GM04504 (cell line): ENCODE results near the gene COBL.

Experiments used
- DNase-seq: peaks from one replicate; pipeline ENCODE4 v3.0.0-alpha.2; 2012; ENCODE audit warnings: low read depth

COBL gene

DNA sequence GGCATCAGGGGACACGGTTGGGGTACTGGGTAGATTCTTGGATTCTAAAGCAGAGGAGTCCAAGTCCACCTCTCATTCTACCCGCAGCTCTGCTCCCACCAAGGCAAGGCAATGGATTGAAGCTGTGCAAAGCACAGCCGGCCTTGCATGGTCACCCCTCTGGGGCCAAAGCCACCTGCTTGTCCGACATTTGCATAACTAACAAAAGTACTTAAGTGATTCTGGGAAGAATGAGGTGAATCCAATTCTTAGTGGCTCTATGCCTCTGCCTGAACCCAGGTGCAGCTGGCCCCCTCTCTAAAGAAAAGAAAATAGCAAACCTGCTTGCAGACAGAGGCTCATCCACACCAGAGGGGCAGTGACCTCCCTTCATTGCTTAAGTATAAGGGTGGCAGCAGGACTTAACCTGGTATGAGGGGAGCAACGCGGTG is 10.7 kb upstream of the COBL start:
- DNase-seq: no peak

DNA sequence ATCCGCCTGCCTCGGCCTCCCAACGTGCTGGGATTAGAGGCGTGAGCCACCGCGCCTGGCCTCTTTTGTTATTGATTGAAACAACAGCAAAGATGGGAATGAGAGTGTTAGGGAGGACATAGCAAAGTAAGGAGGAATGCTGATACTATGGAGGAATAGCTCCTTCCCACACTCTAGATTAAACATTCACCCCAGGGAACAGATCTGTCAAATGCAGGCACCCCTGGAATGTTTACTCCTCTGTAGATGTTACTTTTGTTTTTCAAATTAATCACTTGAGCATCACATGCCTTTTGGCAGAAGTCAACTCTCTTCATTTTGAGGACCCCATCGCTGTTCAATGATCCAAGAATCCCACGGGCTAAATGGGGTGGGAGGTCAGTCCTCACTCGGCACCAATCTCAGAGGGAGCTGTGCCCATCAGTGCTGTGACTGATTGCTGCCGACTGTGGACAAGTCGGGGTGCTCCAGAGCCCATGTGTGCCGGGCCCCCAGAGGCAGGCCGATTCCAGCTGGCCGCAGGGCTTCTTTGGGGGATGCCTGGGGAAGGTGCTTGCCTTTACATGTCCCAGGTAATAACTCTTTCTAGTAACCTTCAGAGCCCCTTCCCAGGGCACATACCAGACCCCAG is 10.2 kb upstream of the COBL start:
- no peak for DNase-seq

DNA sequence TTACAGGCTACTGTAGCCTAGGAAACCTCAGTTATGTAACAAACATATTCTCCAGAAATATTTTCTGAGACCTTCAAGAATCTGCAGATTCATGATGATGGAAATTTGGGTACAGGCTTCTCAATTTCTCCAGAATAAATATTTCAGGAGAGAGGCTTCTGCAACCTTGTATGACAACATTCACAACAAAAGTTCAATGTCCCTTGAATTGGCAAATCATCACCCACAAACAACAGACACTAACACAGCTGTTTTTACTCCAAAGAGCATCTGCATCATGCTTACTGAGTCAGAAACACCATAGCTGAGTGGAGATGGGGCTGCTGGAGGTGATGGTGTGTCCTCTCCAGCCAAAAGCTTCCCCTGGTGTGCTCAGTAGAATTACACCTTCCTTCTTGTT is 9.3 kb upstream of the COBL start:
- no peak for DNase-seq

DNA sequence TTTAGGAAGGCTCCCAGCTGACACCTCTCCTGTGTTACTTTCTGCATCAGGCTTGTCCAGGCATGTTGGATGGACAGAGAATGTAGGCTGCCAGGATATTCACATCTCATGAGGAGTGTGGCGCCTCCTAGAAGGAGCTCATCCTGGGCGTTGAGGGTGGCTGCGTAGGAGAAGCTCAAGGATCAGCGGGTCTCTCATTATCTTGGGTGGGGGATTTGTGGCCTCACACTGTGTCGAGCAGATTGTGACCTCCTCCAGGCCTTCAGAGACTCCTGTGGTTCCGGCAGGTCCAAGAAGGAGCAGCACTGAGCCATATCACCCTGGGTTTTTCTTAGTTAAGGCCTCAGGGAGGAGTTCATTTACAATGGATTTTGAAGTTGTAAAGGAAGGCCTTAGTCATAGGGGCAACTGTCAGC is 8.7 kb upstream of the COBL start:
- DNase-seq: no peak

- no peak for DNase-seq
These were observed 7.7 kb upstream of the COBL start for GRCh38 chr7:51324206-51324898.

- DNase-seq: no peak
These were observed 5.4 kb upstream of the COBL start for GRCh38 chr7:51321961-51322515.

- DNase-seq: no peak
These were observed 2.4 kb upstream of the COBL start for GRCh38 chr7:51318886-51319579.

DNA sequence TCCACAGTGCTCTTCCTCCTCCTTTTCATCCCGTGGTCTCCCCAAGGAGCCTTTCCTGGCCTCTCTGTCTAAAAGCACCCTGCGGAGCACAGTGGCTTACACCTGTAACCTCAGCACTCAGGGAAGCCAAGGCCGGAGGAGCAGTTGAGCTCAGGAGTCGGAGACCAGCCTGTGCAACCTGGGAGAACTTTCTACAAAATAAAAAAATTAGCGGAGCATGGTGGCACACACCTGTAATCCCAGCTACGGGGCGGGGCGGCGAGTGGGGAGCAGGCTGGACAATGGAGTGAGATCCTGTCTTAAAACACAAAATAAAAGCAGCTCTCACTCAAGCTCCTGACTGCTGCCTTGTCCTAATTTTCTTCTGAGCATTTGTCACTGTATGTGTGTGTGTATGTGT is 1.4 kb upstream of the COBL start:
- DNase-seq: no peak

DNA sequence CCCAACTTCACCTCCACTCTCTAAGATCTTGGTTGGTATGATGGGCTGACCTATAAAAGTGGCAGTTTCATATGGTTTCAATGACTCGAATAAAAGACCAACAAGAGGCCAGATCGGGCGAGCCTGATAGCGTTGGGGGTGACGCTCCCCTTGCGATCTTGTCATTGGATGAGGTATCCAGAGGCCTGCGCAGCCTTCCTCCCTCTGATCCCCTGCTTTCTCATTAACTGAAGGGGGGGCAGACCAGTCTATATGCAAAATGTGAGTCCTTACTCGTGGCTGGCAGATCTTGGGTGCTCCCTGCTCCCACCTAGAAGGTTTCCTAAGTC is 937 bp upstream of the COBL start:
- no peak for DNase-seq

DNA sequence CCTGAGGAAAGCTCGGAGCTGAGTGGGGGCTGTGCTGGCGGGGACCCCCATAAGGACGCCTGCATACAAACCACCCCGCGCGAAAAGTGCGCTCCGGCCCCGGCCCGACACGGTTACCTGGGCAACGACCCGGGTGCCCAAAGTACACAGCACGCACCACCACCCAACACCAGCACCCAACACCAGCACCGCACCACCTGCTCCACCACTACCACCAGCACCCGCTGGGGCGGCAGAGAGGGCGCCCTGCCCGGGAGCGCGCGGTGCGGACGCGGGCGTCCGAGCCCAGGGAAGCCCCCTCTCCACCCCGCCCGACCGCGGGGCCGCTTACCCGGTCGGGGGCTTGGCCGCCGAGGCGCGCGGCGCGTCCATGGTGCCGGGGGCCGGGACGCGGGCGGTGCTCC is 345 bp downstream of the COBL start:
- DNase-seq: no peak

DNA sequence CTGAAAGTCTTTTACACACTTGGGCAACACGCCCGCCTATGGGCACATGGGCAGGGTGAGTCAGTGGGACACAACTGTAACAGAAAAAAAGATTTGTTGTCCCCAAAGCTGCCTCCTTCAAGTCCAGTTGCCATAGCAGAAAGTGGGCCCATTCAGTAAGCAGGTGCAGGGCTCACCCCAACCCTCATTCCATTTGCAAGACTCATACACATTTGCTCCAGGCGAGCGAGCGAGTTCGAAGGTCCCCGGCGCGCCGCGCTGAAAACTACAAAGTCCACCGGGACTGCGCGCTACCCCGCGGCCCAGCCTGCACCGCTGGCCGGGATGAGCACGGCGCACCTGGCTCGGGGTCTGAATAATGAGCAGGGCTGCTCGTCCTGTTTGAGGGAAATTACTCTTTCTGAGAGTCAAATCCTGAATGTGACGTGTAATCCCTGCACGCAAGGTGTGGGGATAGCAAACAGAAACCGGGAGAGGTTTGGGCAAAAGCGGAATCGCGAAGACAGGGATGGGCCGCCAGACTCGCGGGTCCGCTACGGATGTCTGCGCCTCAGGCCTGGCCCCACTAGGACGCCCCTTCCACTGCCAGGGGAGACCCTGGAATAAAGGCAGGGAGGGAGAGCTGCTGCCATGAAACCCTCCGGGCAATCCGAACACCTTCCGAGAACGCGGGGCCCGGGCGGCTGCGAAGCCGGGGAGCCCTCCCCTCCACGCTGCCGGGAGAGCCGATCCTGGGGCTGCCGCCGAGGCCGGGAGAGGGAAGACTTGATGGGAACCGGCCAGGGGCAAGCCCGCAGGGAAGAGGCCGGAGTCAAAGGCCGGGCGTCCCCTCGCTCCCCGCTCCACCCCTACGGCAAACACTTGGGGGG is 982 bp downstream of the COBL start:
- no peak for DNase-seq

- no peak for DNase-seq
These were observed 1.9 kb downstream of the COBL start for GRCh38 chr7:51314726-51315125.

DNA sequence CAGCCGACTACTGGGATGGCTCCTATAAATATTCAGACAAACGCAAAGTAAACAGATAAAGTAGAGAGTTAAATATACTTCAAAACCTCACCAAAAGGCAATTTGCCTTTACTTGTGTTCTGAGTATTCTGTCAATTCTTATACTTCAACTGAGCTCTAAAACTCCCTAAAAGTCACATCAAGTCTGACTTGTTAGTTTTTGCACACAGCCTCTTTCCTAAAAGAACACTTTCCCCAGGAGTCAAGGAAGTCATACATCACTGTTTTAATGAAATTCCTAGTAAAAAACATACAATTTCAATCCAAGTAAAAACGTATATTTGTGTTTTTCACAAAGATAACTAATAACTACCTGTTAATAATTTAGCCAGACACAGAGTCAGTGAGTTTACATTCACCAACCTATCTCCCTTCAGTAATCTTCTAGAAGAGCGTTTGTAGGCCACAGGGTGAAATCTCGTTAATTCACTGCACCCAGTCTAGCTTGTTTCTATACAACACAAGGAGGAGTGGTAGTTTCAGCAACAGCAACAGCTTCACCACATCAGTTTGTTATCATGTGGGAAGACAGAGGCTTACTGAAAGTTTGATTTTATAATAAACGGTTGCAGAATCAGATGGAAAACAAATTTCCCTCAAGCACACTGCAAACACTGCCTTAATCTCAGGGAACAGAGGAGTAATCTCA is 2.7 kb downstream of the COBL start:
- no peak for DNase-seq

DNA sequence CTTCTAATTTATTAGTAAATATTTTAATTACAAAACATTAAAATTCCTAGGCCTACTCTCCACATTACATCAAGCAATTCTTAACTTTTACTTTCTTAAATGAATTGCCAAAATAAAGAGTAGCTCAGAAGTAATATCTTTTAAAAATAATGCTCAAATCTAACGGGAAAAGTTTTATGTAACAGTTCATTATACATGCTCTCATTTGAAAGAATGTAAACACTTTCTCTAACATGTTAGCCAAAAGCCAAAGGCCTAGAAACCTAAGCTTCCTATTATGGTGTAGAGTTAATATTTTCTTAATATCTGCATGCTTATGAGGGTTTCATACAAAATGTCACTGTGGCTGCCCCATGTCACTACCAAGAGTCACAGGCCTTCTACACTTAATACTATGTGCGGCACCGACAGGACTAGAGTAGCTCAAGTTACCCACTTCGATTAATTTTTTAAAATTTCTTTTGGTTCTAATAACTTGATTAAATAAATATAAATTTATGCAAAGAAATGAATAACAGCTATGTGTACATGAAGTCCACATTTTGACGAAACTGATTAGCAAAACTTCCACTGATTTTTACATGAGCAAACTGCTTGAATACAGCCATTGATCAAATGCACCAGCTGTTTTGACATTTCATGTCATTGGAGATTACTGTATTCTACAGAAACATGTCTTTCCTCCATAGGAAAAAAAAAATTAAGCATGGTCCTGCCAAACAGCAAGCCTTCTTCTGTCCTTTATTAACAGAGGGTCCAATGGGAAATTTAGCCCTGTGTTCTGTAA is 3.5 kb downstream of the COBL start:
- DNase-seq: no peak

GRCh38 chr7:51311166-51311565 is 5.4 kb downstream of the COBL start:
- no peak for DNase-seq

- DNase-seq: no peak
These were observed 6.5 kb downstream of the COBL start for GRCh38 chr7:51310131-51310583.

DNA sequence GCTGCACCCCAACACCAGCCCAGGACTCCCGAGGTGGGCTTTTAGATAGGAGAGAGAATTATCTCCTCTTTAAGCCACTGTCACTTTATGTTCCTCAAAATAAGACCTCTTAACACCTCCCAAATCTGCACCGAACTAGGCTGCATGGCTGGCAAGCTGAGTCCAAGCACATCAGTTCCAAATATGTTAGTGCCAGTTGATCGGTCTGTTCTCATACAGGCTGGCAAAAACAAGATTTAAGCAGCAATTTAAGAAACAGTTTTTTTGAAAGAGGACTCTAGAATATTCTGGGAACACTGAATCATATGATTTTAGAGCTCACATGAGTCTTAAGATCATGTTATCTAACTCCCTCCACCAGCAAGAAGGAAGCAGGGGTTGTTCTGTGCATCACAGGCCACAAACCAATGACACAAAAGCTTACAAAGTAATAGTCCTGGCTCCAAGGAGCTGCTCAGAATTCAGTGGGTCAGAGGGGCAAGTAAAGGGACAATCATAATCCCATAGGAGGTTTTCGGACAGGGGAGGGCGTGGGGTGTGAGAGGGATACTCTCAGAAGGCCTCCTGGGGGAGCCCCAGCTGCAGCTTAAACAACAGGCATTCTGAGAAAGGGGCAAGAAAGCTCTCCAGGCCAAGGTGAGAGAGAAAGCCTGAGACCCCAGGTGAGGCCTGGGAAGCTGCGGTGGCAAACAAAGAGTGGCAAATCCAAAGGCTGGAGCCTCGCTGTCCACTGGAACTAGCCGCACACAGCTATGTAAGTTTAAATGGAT is 7.1 kb downstream of the COBL start:
- no peak for DNase-seq

DNA sequence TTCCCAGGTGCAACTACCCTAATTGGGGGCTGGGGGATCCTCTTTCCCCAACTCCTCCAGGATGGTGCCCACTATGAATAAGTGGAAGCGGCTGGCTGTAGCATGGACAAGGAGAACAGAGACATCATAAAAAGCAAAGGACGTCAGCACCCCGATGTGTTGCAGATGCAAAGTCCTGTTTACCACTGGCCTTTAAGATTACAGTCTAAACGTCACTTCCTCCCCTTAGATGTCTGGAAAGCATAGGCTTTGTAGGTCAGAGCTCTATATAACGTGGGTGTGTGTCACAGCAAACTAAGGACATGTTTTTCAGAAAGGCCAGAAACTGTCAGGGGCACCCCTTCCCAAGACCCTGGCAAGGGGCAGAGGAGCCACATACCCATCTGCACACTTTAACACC is 7.9 kb downstream of the COBL start:
- DNase-seq: no peak

- no peak for DNase-seq
These were observed 8.3 kb downstream of the COBL start for GRCh38 chr7:51308265-51308664.

DNA sequence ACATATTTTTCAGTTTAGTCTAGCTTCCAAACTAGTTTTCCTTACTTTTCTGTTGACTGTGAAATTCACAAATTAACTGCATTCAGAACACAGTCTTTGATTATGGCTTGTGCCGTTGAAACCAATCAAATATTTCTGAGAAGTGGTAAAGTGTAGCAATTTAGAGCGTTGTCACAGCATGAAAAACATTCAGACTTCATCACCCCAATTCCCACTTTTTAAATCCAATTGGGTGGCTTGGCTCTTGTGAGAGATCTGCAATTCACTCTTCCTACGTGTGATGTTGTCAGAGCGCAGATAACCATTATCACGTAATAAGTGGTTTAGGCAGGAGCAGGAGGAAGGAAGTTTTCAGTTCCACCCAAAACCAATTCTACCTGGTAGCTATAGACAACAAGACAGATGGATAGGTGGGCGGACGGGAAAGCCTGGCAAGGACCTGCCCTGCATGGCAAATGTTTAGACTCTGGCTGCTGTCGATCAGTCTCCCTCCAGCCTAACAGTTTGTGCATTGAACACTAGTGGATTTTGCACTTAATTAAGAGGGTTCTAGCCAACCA is 8.9 kb downstream of the COBL start:
- DNase-seq: no peak
